SH-SY5Y (cell line): ENCODE results near the gene CTIF.

Experiments
- GATA2 ChIP-seq: IDR thresholded peaks from 2 replicates; pipeline ENCODE4 v1.6.1; 2011; ENCODE audit warnings: mild to moderate bottlenecking, low read depth, low read length
- GATA3 ChIP-seq: IDR thresholded peaks from 2 replicates; pipeline ENCODE4 v1.6.1; 2011; ENCODE audit warnings: low read depth, mild to moderate bottlenecking, low read length, moderate library complexity

- TF ChIP-seq GATA2, result no peak
- TF ChIP-seq GATA3, result no peak
These were observed 214.1 kb downstream of the CTIF start for GRCh38 chr18:48752928-48753327.
